Measurements from ENCODE around the gene SLC2A4.

Gene SLC2A4

GRCh38 chr17:7266784-7267183 lies 14.7 kb upstream of the SLC2A4 start:
- no peak overlapping the region for H3K9ac ChIP-seq (ENCODE audit: low read length)

DNA sequence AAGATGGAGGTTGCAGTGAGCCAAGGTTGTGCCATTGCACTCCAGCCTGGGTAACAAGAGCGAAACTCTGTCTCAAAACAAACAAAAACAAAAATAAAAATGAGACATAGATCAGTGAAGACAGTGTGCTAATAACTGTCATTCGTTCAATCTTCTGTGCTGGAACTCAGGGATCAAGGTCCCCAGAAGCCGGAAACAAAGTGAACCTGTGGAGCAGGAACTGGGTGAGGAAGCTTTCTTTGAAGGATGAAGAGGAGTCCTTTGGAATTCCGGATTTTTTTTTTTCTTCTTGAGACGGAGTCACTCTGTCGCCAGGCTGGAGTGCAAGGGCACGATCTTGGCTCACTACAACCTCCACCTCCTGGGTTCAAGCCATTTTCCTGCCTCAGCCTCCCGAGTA lies 2.1 kb upstream of the SLC2A4 start:
- DNase-seq = no peak
- Histone ChIP-seq H3K79me2 (ENCODE audit: low read length) (no peaks in the 10 kb centered on the region), H3F3A (ENCODE audit: insufficient read depth, low read length) (peaks cover 8% of the 10 kb centered on the region), H3K9ac (ENCODE audit: low read length) (no peak overlapping the region), H3K9me2 (replicated peaks; ENCODE audit: insufficient read depth, low read length) (no peaks in the 10 kb centered on the region), H3K4me3 (ENCODE audit: low read length) (no peak overlapping the region), H2AFZ (ENCODE audit: low read length) (no peak overlapping the region), H3K4me1 (ENCODE audit: low read length) (peaks cover 4% of the 10 kb centered on the region), H3K36me3 (replicated peaks; ENCODE audit: insufficient read depth, low read length) (no peaks in the 10 kb centered on the region), H4K20me1 (ENCODE audit: insufficient read depth, low read length) (no peaks in the 10 kb centered on the region), H3K9me3 (replicated peaks; ENCODE audit: insufficient read depth, low read length) (no peaks in the 10 kb centered on the region), H3K4me2 (ENCODE audit: low read depth, low read length) (no peak overlapping the region), H3K27ac (ENCODE audit: low read length) (no peak overlapping the region), H3K27me3 (replicated peaks; ENCODE audit: insufficient read depth, low read length) (peaks cover 74% of the 10 kb centered on the region)
- TF ChIP-seq EZH2 (optimal IDR thresholded peaks at IDR 0.05; ENCODE audit: low read depth, low read length) = no peak
- TF ChIP-seq, protein P1, sequence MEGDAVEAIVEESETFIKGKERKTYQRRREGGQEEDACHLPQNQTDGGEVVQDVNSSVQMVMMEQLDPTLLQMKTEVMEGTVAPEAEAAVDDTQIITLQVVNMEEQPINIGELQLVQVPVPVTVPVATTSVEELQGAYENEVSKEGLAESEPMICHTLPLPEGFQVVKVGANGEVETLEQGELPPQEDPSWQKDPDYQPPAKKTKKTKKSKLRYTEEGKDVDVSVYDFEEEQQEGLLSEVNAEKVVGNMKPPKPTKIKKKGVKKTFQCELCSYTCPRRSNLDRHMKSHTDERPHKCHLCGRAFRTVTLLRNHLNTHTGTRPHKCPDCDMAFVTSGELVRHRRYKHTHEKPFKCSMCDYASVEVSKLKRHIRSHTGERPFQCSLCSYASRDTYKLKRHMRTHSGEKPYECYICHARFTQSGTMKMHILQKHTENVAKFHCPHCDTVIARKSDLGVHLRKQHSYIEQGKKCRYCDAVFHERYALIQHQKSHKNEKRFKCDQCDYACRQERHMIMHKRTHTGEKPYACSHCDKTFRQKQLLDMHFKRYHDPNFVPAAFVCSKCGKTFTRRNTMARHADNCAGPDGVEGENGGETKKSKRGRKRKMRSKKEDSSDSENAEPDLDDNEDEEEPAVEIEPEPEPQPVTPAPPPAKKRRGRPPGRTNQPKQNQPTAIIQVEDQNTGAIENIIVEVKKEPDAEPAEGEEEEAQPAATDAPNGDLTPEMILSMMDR (IDR thresholded peaks at IDR 0.05; ENCODE audit: low read length) = no peak
- no peak for TF ChIP-seq EZH2phosphoT487 (IDR thresholded peaks at IDR 0.05; ENCODE audit: low read length)

More at GRCh38 chr17:7266784-7267183, 14.7 kb upstream of the SLC2A4 start:
- Histone ChIP-seq H3K9me3 (replicated peaks; ENCODE audit: insufficient read depth, low read length) (no peaks in the 10 kb centered on the region), H3K36me3 (replicated peaks; ENCODE audit: insufficient read depth, low read length) (no peaks in the 10 kb centered on the region), H3K27ac (ENCODE audit: low read length) (no peak overlapping the region), H3F3A (ENCODE audit: insufficient read depth, low read length) (no peaks in the 10 kb centered on the region), H3K79me2 (ENCODE audit: low read length) (no peaks in the 10 kb centered on the region), H3K9me2 (replicated peaks; ENCODE audit: insufficient read depth, low read length) (no peaks in the 10 kb centered on the region), H2AFZ (ENCODE audit: low read length) (no peak overlapping the region), H3K4me3 (ENCODE audit: low read length) (no peak overlapping the region), H3K27me3 (replicated peaks; ENCODE audit: insufficient read depth, low read length) (peaks cover 87% of the 10 kb centered on the region), H3K4me1 (ENCODE audit: low read length) (peaks cover 4% of the 10 kb centered on the region; the same call in 1 of the 2 replicates), H3K4me2 (ENCODE audit: low read depth, low read length) (no peak overlapping the region), H4K20me1 (ENCODE audit: insufficient read depth, low read length) (no peaks in the 10 kb centered on the region)
- no peak for DNase-seq
- TF ChIP-seq EZH2 (optimal IDR thresholded peaks at IDR 0.05; ENCODE audit: low read depth, low read length) (no peak), EZH2phosphoT487 (IDR thresholded peaks at IDR 0.05; ENCODE audit: low read length) (no peak)
- TF ChIP-seq, protein P1 (IDR thresholded peaks at IDR 0.05; ENCODE audit: low read length) = no peak

GRCh38 chr17:7280519-7281073 lies 922 bp upstream of the SLC2A4 start:
- H3K4me3 ChIP-seq (ENCODE audit: low read length) = peak overlapping the region; percentile 65
- peaks cover 4% of the 10 kb centered on the region for H3K4me1 ChIP-seq (ENCODE audit: low read length)
- peaks cover 8% of the 10 kb centered on the region for H3F3A ChIP-seq (ENCODE audit: insufficient read depth, low read length)
- peak overlapping the region; percentile 85 for H2AFZ ChIP-seq (ENCODE audit: low read length)
- no peaks in the 10 kb centered on the region for H3K79me2 ChIP-seq (ENCODE audit: low read length)
- peak overlapping the region; percentile 97 for H3K4me2 ChIP-seq (ENCODE audit: low read depth, low read length)
- no peaks in the 10 kb centered on the region for H3K9me3 ChIP-seq (replicated peaks; ENCODE audit: insufficient read depth, low read length)
- no peaks in the 10 kb centered on the region for H3K9me2 ChIP-seq (replicated peaks; ENCODE audit: insufficient read depth, low read length)
- peaks cover 76% of the 10 kb centered on the region for H3K27me3 ChIP-seq (replicated peaks; ENCODE audit: insufficient read depth, low read length)
- peak overlapping the region; percentile 13; the same call in 1 of the 2 replicates for H3K9ac ChIP-seq (ENCODE audit: low read length)
- peak; percentile 86 for DNase-seq
- no peaks in the 10 kb centered on the region for H3K36me3 ChIP-seq (replicated peaks; ENCODE audit: insufficient read depth, low read length)
- TF ChIP-seq EZH2 (optimal IDR thresholded peaks at IDR 0.05; ENCODE audit: low read depth, low read length) (no peak), EZH2phosphoT487 (IDR thresholded peaks at IDR 0.05; ENCODE audit: low read length) (no peak)
- TF ChIP-seq, protein P1 (IDR thresholded peaks at IDR 0.05; ENCODE audit: low read length) = peak; percentile 89
- H3K27ac ChIP-seq (ENCODE audit: low read length) = no peak overlapping the region
- no peaks in the 10 kb centered on the region for H4K20me1 ChIP-seq (ENCODE audit: insufficient read depth, low read length)
